GM12872 (cell line): ENCODE measurements around the gene LXN.

Experiments used
- CTCF ChIP-seq: IDR thresholded peaks from 3 replicates; pipeline ENCODE4 v1.5.1; 2011; ENCODE audit warnings: low read depth, mild to moderate bottlenecking, low read length, moderate library complexity; ENCODE audit not compliant: insufficient read depth

Gene LXN

DNA sequence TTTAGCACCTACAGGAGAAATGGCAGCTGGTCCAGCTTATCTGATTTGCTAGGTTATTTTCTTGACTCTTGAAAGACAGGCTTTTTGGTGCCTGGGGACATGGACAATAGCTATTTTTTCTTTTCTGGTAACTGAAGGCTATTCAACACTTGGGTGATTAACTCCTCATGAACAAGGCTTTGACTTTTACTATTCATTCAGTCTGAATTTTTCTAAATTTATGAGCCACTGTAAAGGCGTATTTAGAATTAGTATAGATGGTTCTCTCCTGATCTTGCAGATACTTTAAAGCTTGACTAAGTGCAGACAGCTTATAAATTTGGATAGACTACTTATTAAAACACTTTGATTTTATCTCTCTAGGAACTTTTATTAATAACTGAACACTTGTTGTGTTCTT, 46.6 kb downstream of the LXN start:
- TF ChIP-seq CTCF = no peak

- TF ChIP-seq CTCF = no peak
These were observed 54.2 kb downstream of the LXN start for GRCh38 chr3:158617982-158618875.
